GM21423 (cell line): ENCODE results near the gene MARF1.
"Not testable (repeated sequence)": the region's sequence is repeated elsewhere in the genome, so short reads cannot be mapped to it uniquely, and the experiment has no call there.

Source experiments
- ATAC-seq: cut with Tn5 transposase; IDR thresholded peaks from one replicate; pipeline ENCODE4 v1.9.1; 2021; ENCODE audit warnings: mild to moderate bottlenecking, moderate library complexity; ENCODE audit not compliant: unreplicated experiment

Gene MARF1

GRCh38 chr16:15573896-15574613, 68.9 kb downstream of the MARF1 start:
- not testable (repeated sequence) for ATAC-seq

DNA sequence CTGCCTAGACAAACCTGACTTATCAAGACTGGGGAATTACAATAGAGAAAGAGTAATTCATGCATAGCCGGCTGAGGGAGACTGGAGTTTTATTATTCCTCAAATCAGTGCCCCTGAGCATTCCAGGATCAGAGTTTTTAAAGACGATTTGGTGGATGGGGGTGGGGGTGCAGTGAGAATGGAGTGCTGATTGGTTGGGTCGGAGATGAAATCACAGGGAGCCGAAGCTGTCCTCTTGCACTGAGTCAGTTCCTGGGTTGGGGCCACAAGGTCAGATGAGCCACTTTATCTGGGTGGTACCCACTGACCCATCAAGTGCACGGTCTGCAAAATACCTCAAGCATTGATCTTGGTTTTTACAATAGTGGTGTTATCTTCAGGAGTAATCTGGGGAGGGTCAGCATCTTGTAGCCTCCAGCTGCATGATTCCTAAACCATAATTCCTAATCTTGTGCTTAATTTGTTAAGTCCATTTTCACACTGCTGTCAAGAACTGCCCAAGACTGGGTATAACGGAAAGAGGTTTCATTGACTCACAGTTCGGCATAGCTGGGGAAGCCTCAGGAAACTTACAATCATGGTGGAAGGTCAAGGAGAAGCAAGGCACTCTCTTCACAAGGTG, 69.6 kb downstream of the MARF1 start:
- ATAC-seq, result no peak

- no peak for ATAC-seq
Measured at GRCh38 chr16:15572329-15573001, 70.5 kb downstream of the MARF1 start.

GRCh38 chr16:15571557-15571956, 71.4 kb downstream of the MARF1 start:
- no peak for ATAC-seq

GRCh38 chr16:15570666-15571065, 72.3 kb downstream of the MARF1 start:
- not testable (repeated sequence) for ATAC-seq

DNA sequence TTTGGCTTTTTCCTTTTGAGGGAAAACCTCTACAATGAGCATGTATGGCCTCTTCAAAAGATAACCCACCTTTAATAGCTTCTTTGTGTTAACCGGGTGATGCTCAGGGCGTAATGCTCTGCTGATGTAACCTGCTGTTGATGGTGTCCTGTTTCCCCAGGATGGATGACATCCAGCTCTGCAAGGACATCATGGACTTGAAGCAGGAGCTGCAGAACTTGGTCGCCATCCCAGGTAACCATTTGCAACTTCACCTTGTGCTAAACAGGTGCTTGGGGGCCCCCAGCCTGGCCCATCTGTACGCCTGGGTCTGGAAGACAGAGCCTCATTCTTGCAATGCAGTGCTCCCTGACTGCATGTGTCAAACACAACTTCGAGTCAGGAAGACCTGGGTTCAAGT, 75.1 kb downstream of the MARF1 start:
- ATAC-seq, result no peak

GRCh38 chr16:15566095-15566494, 76.9 kb downstream of the MARF1 start:
- ATAC-seq, result no peak

- ATAC-seq, result no peak
Measured at GRCh38 chr16:15564604-15565339, 78.2 kb downstream of the MARF1 start.

DNA sequence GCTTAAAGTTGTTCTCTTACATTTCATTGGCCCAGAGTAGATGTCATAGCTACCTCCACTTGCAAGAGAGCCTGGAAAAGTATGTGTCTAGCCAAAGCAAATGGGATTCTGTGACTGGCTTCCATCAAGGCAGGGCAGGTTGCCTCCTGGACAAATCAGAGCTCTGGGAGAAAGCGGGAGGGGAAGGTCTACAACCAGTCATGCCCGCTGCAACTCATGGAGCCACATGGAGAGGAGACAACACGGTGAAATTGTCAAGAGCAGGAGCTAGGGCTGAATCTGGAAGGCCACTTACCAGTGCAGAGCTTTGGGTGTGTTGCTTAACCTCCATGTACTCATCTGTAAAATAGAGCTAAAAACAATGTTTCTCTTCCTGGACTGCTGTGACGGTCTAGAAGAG, 83.8 kb downstream of the MARF1 start:
- no peak for ATAC-seq

DNA sequence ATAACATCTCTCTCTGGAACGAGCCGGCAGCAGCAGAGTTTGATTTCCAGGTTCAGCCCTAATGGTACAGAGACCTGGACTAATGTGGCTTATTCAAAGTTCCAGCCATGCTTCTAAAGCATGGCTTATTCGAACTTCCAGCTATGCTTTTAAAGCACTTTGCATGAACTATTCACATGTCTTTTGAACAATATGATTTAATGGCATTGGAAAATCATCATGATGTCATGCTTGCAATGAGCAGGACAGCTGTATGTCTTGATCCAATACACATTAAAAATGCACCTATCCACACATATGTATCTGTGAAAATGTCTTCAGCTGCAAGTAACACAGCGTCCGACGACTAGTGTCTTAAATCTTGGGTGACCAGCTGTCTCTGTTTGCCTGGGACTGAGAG, 85.7 kb downstream of the MARF1 start:
- no peak for ATAC-seq

DNA sequence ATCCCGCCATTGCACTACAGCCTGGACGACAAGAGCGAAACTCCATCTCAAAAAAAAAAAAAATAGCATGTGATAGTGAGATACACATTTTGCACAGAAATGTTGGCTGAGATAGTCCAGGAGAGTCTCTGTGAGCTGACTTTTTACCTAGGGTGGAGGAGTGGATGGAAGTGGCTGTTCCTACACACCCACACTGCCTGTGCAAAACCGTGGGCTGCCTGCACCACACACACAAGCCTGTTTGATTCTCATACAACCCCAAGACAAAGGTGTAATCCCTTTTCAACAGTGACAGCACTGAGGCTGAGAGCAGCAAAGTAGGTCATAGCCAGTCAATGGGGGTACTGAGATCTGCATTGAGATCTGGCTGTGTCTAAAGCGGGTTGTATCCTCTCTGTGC, 86.8 kb downstream of the MARF1 start:
- ATAC-seq, result no peak

- ATAC-seq, result no peak
Measured at GRCh38 chr16:15553313-15554088, 89.5 kb downstream of the MARF1 start.

- ATAC-seq, result no peak
Measured at GRCh38 chr16:15552507-15552906, 90.4 kb downstream of the MARF1 start.

- ATAC-seq, result no peak
Measured at GRCh38 chr16:15548482-15548891, 94.5 kb downstream of the MARF1 start.

GRCh38 chr16:15547768-15548096, 95.2 kb downstream of the MARF1 start:
- ATAC-seq, result no peak

DNA sequence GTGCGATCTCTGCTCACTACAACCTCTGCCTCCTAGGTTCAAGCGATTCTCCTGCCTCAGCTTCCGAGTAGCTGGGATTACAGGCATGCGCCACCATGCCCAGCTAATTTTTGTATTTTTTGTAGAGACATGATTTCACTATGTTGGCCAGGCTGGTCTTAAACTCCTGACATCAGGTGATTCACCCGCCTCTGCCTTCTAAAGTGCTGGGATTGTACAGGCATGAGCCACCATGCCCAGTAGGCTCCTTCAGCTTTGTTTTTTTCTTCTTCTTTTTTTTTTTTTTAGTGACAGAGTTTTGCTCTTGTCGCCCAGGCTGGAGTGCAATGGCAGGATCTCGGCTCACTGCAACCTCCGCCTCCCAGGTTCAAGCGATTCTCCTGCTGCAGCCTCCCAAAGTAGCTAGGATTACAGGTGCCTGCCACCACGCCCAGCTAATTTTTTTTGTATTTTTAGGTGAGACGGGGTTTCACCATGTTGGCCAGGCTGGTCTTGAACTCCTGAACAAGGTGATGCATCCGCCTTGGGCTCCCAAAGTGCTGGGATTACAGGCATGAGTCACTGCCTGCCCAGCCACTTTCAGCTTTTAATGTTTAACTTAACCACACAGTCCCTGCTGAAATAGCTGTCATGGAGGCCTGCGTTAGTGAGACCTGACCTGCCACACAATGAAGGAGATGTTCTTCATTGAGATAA, 95.7 kb downstream of the MARF1 start:
- ATAC-seq, result not testable (repeated sequence)

GRCh38 chr16:15545544-15545943, 97.4 kb downstream of the MARF1 start:
- no peak for ATAC-seq

DNA sequence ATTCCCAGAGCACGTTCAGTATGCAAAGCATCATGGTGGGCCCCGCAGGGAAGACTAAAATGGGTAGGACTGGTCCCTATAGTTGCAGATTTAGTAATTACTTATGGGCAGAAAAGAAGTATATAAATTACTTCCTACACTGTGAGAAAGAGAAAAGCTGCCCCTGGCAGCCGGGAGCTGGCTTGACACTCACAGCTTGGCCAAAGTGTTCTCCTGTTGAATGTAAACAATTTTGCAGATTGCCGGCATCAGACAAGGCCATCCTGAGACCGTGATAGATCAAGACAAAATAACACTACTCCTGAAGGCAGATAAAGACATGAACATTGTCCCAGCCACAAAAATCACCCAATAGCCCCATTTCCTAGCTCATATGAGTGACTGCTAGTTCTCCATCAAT, 98.5 kb downstream of the MARF1 start:
- no peak for ATAC-seq
